SU-DHL-6 (cell line): ENCODE data around the gene COL20A1.

Source experiments
- CTCF ChIP-seq: fragments of 200-600 bp; sonication (generic); IDR thresholded peaks from one replicate; pipeline ENCODE4 v1.5.1; 2017; ENCODE audit warnings: antibody characterized with exemption, mild to moderate bottlenecking, low read length, moderate library complexity; ENCODE audit not compliant: insufficient read depth, poor library complexity, severe bottlenecking
- EZH2phosphoT487 ChIP-seq: fragments of 200-600 bp; sonication (generic), shearing (Covaris generic); conservative IDR thresholded peaks from 2 replicates; pipeline ENCODE4 v1.6.1; 2018; ENCODE audit warnings: mild to moderate bottlenecking, antibody characterized with exemption, low read length, moderate library complexity, mixed read lengths

- TF ChIP-seq CTCF (no peak), EZH2phosphoT487 (no peak)
These were observed 18.3 kb downstream of the COL20A1 start for GRCh38 chr20:63311186-63311832.
